K562 (cell line): ENCODE results near the gene LSR. TPM values are rescaled to one million over a fixed set of nuclear protein-coding genes. Genes with fewer than 3 reads are reported as not detected.
A peak's percentile ranks its signal among the peaks of the same experiment; 100 is the strongest.

Experiments used
- ATAC-seq: fragments of 200-7000 bp; cut with Tn5 transposase; 3 replicates; pipeline ENCODE4 v1.9.1; 2020; ENCODE audit warnings: moderate library complexity
- BruUV-seq: library from RNA; stranded (reverse); fragments of 400-500 nt; replicated peaks from 2 replicates; lab custom pipeline; 2021; lab: Mats Ljungman, UMichigan
- CTCF ChIA-PET: fragments of 300-600 bp; formaldehyde crosslinking; extraction: SDS; loops from one replicate; lab custom pipeline; 2021; ENCODE audit warnings: low intra/inter-chr PET ratio; lab: Yijun Ruan, JAX
- POLR2A ChIA-PET: fragments of 300-600, 350-650 bp; sonication (Branson Sonifier 250); formaldehyde crosslinking; extraction: SDS; loops from one replicate; lab custom pipeline; 2021; ENCODE audit warnings: antibody characterized with exemption, inconsistent platforms; lab: Yijun Ruan, JAX
- DNase-seq, 4 experiments: peaks; one replicate each; pipeline versions ENCODE4 v3.0.0 to v3.0.0-alpha.2; 2011 to 2018; ENCODE audit warnings: low spot score in 3 of 4, mixed read lengths in 3 of 4; ENCODE audit errors: extremely low read depth in 1 of 4
- FAIRE-seq: peaks from 2 replicates; lab custom pipeline; 2011; peaks lifted over from hg19 to GRCh38; lab: Jason Lieb, UNC
- H2AFZ ChIP-seq: 2 replicates; pipeline ENCODE4 v1.6.0; 2011; ENCODE audit warnings: low read depth, low read length, control low read depth, inconsistent platforms
- H3K27ac ChIP-seq: fragments of 200-600 bp; 3 replicates; pipeline ENCODE4 v1.8.0; 2011; ENCODE audit warnings: low read depth, mild to moderate bottlenecking, control low read depth, inconsistent platforms, low read length, moderate library complexity, mixed read lengths; ENCODE audit errors: extremely low read depth
- H3K27me3 ChIP-seq, 2 experiments: fragments of 300-600 bp in 1 of 2; 2 replicates in 1 of 2; 3 replicates in 1 of 2; pipeline versions ENCODE4 v1.6.0 to v1.8.0; 2011; ENCODE audit warnings: inconsistent platforms in 2 of 2, low read length in 2 of 2, mild to moderate bottlenecking in 1 of 2, mixed read lengths in 1 of 2, moderate library complexity in 1 of 2; ENCODE audit not compliant: control insufficient read depth in 2 of 2, insufficient read depth in 2 of 2
- H3K36me3 ChIP-seq: fragments of 300-600 bp; 3 replicates; pipeline ENCODE4 v1.8.0; 2011; ENCODE audit warnings: mild to moderate bottlenecking, low read length, inconsistent platforms; ENCODE audit not compliant: control insufficient read depth, insufficient read depth
- H3K4me1 ChIP-seq, 2 experiments: fragments of 200-600 bp in 1 of 2; replicated peaks in 1 of 2; 2 replicates in 1 of 2; 3 replicates in 1 of 2; pipeline versions ENCODE4 v1.5.1 to v1.8.0; 2011; ENCODE audit warnings: inconsistent platforms in 2 of 2, low read length in 2 of 2, mild to moderate bottlenecking in 1 of 2, mixed read lengths in 1 of 2, moderate library complexity in 1 of 2; ENCODE audit not compliant: control insufficient read depth in 2 of 2, insufficient read depth in 2 of 2
- H3K4me2 ChIP-seq: 2 replicates; pipeline ENCODE4 v1.6.1; 2011; ENCODE audit warnings: low read length, control low read depth, inconsistent platforms, mixed read lengths; ENCODE audit not compliant: insufficient read depth
- H3K4me3 ChIP-seq: fragments of 200-600 bp; sonication (generic), shearing (Covaris generic); 2 replicates; pipeline ENCODE4 v1.5.1; 2016; ENCODE audit warnings: control low read depth, inconsistent platforms
- H3K79me2 ChIP-seq: fragments of 200-600 bp; 3 replicates; pipeline ENCODE4 v1.8.0; 2011; ENCODE audit warnings: low read length, inconsistent platforms; ENCODE audit not compliant: control insufficient read depth, insufficient read depth
- H3K9ac ChIP-seq, 2 experiments: 2 replicates each; pipeline versions ENCODE4 v1.6.0 to v1.6.1; 2011; ENCODE audit warnings: low read depth in 2 of 2, low read length in 2 of 2, control low read depth in 1 of 2, inconsistent platforms in 1 of 2, mild to moderate bottlenecking in 1 of 2, mixed read lengths in 1 of 2; ENCODE audit not compliant: insufficient read depth in 1 of 2
- H3K9me1 ChIP-seq: one replicate; pipeline ENCODE4 v1.6.0; 2011; ENCODE audit warnings: inconsistent platforms, mild to moderate bottlenecking, low read length, moderate library complexity; ENCODE audit not compliant: control insufficient read depth, insufficient read depth
- H3K9me3 ChIP-seq: replicated peaks from 2 replicates; pipeline ENCODE4 v1.5.1; 2011; ENCODE audit warnings: low read depth, low read length, inconsistent platforms; ENCODE audit not compliant: control insufficient read depth, insufficient read depth
- H4K20me1 ChIP-seq: replicated peaks from 2 replicates; pipeline ENCODE4 v1.6.1; 2011; ENCODE audit warnings: low read length, inconsistent platforms, mixed read lengths; ENCODE audit not compliant: control insufficient read depth, insufficient read depth
- CAMTA2 ChIP-seq: fragments of 250-450 bp; sonication (Bioruptor Pico); conservative IDR thresholded peaks from 2 replicates; pipeline ENCODE4 v1.5.1; 2022
- CHAMP1 ChIP-seq: fragments of 450-650 bp; IDR thresholded peaks from 2 replicates; pipeline ENCODE4 v1.6.1; 2016; ENCODE audit warnings: mild to moderate bottlenecking
- CREB5 ChIP-seq: fragments of 250-450 bp; sonication (Bioruptor Pico); IDR thresholded peaks from 2 replicates; pipeline ENCODE4 v1.5.0; 2020; ENCODE audit warnings: mild to moderate bottlenecking
- CREM ChIP-seq: IDR thresholded peaks from 2 replicates; pipeline ENCODE4 v1.6.1; 2014; ENCODE audit warnings: antibody characterized with exemption, low read depth
- ELF2 ChIP-seq: fragments of 250-450 bp; sonication (Bioruptor Pico); IDR thresholded peaks from 2 replicates; pipeline ENCODE4 v1.5.0; 2021; ENCODE audit warnings: mild to moderate bottlenecking
- EWSR1 ChIP-seq: fragments of 450-650 bp; IDR thresholded peaks from 2 replicates; pipeline ENCODE4 v1.6.1; 2018; ENCODE audit warnings: borderline replicate concordance, mild to moderate bottlenecking, low read depth, moderate library complexity; ENCODE audit not compliant: partially characterized antibody
- GTF2B ChIP-seq: IDR thresholded peaks from 2 replicates; pipeline ENCODE4 v1.6.1; 2011; ENCODE audit not compliant: insufficient read length; ENCODE audit errors: extremely low read depth
- HNRNPUL1 ChIP-seq: fragments of 200-400 bp; formaldehyde crosslinking; IDR thresholded peaks from 2 replicates; pipeline ENCODE4 v1.6.1; 2017; ENCODE audit warnings: low read length
- JUND ChIP-seq, 2 experiments: IDR thresholded peaks; 2 replicates in 1 of 2; 3 replicates in 1 of 2; pipeline ENCODE4 v1.6.1; 2011; ENCODE audit warnings: borderline replicate concordance in 2 of 2, low read depth in 2 of 2, low read length in 2 of 2, improper control_type of control experiment in 1 of 2, missing biosample characterization in 1 of 2, missing genetic modification characterization in 1 of 2, missing genetic modification reagents in 1 of 2
- KLF16 ChIP-seq: IDR thresholded peaks from 2 replicates; pipeline ENCODE4 v1.6.1; 2016; ENCODE audit warnings: antibody characterized with exemption
- LARP7 ChIP-seq: fragments of 450-650 bp; IDR thresholded peaks from 2 replicates; pipeline ENCODE4 v1.6.1; 2016
- MAX ChIP-seq: sonication (generic); formaldehyde crosslinking; IDR thresholded peaks from 2 replicates; pipeline ENCODE4 v1.9.0; 2022; ENCODE audit warnings: mild to moderate bottlenecking, missing genetic modification reagents
- MED1 ChIP-seq: sonication (generic); formaldehyde crosslinking; IDR thresholded peaks from 2 replicates; pipeline ENCODE4 v1.8.1; 2023; ENCODE audit warnings: missing genetic modification reagents, borderline replicate concordance
- NCOR1 ChIP-seq: fragments of 450-650 bp; IDR thresholded peaks from 2 replicates; pipeline ENCODE4 v1.6.1; 2016; ENCODE audit warnings: mild to moderate bottlenecking, moderate library complexity
- TCF7 ChIP-seq: sonication (generic); IDR thresholded peaks from 2 replicates; pipeline ENCODE4 v1.6.1; 2016; ENCODE audit warnings: antibody characterized with exemption, borderline replicate concordance
- TSC22D4 ChIP-seq: fragments of 450-650 bp; IDR thresholded peaks from 2 replicates; pipeline ENCODE4 v1.6.1; 2016; ENCODE audit warnings: missing genetic modification characterization, missing biosample characterization, control low read depth
- ZNF507 ChIP-seq: conservative IDR thresholded peaks from 2 replicates; pipeline ENCODE4 v1.6.1; 2017; ENCODE audit warnings: missing genetic modification characterization, missing compliant biosample characterization
- ZNF830 ChIP-seq: fragments of 250-450 bp; sonication (Bioruptor Pico); IDR thresholded peaks from 2 replicates; pipeline ENCODE4 v1.5.0; 2021; ENCODE audit warnings: mild to moderate bottlenecking
- WGBS: fragments of 100-300 bp; shearing (Covaris generic); methylation state at CpG from one replicate; pipeline ENCODE4 v1.1.6; 2016; ENCODE audit warnings: low coverage, mixed read lengths; ENCODE audit not compliant: insufficient coverage; ENCODE audit errors: missing lambda C conversion rate; 5-methylcytosine and 5-hydroxymethylcytosine counted together
- in situ Hi-C: fragments of 300-500 bp; cut with MboI; formaldehyde crosslinking; loops from 4 replicates; pipeline ENCODE4 v1.15.0; 2018; ENCODE audit warnings: inconsistent platforms, mixed read lengths
- intact Hi-C: fragments of 100-400 bp; cut with micrococcal nuclease; formaldehyde crosslinking; loops from 2 replicates; pipeline ENCODE4 v1.14.2; 2022
- polyA plus RNA-seq, 8 experiments: library from polyadenylated mRNA; depleted of rRNA in 4 of 8; stranded (reverse) in 5 of 8; unstranded in 3 of 8; fragments of >200 nt; fragmentation: Nextera tagmentation in 2 of 8; fragmentation: Illumina TruSeq in 1 of 8; extraction: Ambion mirVana in 2 of 8; extraction: Trizol in 1 of 8; gene quantifications; 2 replicates each; pipeline versions ENCODE4 v1.2.1 to v1.2.3, GENCODE V29; 2011 to 2014; ENCODE audit warnings: inconsistent platforms in 1 of 8, missing spikeins in 1 of 8
- total RNA-seq, 7 experiments: library from RNA; depleted of rRNA in 6 of 7; stranded (reverse); fragments of >200 nt in 6 of 7; fragmentation: Illumina TruSeq in 2 of 7; extraction: Trizol in 2 of 7; gene quantifications; 2 replicates each; pipeline versions ENCODE4 v1.2.1 to v1.2.3, GENCODE V29; 2011 to 2021; ENCODE audit warnings: low replicate concordance in 1 of 7

Gene LSR
- total and polyA plus RNA-seq, 9 of the 15 experiments (the other 6 are each of a cell fraction or from before 2014, with no cell fraction given), result 0.44 to 87.9 (median 28.0) TPM

GRCh38 chr19:35220315-35220921, 28.4 kb upstream of the LSR start:
- WGBS, result 2% methylated on average over 3 of the region's 3 CpGs
- ChIA-PET POLR2A (interaction anchor here (0.5 to 1.2 kb wide), 4 partner anchors 10 to 157 kb away, joined by 3 to 4 read pairs (median 4); no protein-coding TSS in a partner anchor), CTCF (no interaction called here)
- no peaks in the 10 kb centered on the region for H3K27me3 ChIP-seq
- in situ Hi-C loops, result no loop called here
- no peaks in the 10 kb centered on the region for H3K36me3 ChIP-seq
- FAIRE-seq, result peak; percentile 95
- no peaks in the 10 kb centered on the region for H3K9me1 ChIP-seq
- intact Hi-C loops, result loop anchor here (2.0 kb wide), 1 partner anchor 28 kb away; the partner anchor contains the start of gene LSR
- H3K4me1 ChIP-seq, result peaks cover 18 to 23% of the 10 kb centered on the region in 2 experiments
- H4K20me1 ChIP-seq, result no peaks in the 10 kb centered on the region
- no peak overlapping the region for H3K4me3 ChIP-seq
- H3K9me3 ChIP-seq, result peaks cover 33% of the 10 kb centered on the region
- ATAC-seq, result peak; percentile 72
- H3K9ac ChIP-seq, result peak overlapping the region in 1 of 2 experiments; percentile 24; a peak in 1 of 4 replicates
- H2AFZ ChIP-seq, result peak overlapping the region; percentile 64
- no TSS peak for BruUV-seq
- peak overlapping the region; percentile 71 for H3K27ac ChIP-seq
- no peaks in the 10 kb centered on the region for H3K79me2 ChIP-seq
- peak; percentile 53 to 85 (median 68) for DNase-seq
- peak overlapping the region; percentile 49 for H3K4me2 ChIP-seq
- TF ChIP-seq ZNF507 (tag) (no peak), HNRNPUL1 (no peak), CREM (no peak; the same call in 1 of the 2 replicates), EWSR1 (no peak), TCF7 (peak; percentile 79; the same call in 1 of the 2 replicates), ELF2 (CRISPR knock-in tag) (no peak), MED1 (CRISPR knock-in tag) (no peak), JUND (IDR thresholded peaks at IDR 0.05; ENCODE audit: borderline replicate concordance, low read depth, low read length) (peak; percentile 65), JUND (tag; IDR thresholded peaks at IDR 0.05; ENCODE audit: borderline replicate concordance, low read depth, low read length) (peak; percentile 35; the same call in 1 of the 3 replicates), TSC22D4 (no peak), NCOR1 (peak; percentile 96), CAMTA2 (CRISPR knock-in tag) (no peak), KLF16 (peak; percentile 98), MAX (CRISPR knock-in tag) (no peak), ZNF830 (CRISPR knock-in tag) (no peak), CREB5 (no peak), LARP7 (no peak), CHAMP1 (peak; percentile 87), GTF2B (no peak)
